HG02943 (cell line): ENCODE measurements around the gene SLC25A47.
"Not testable (repeated sequence)": the region's sequence is repeated elsewhere in the genome, so short reads cannot be mapped to it uniquely, and the experiment has no call there.

Source experiments
- ATAC-seq: cut with Tn5 transposase; IDR thresholded peaks from one replicate; pipeline ENCODE4 v1.9.1; 2021; ENCODE audit warnings: mild to moderate bottlenecking, low read depth, moderate library complexity; ENCODE audit not compliant: unreplicated experiment

The SLC25A47 gene, protein sequence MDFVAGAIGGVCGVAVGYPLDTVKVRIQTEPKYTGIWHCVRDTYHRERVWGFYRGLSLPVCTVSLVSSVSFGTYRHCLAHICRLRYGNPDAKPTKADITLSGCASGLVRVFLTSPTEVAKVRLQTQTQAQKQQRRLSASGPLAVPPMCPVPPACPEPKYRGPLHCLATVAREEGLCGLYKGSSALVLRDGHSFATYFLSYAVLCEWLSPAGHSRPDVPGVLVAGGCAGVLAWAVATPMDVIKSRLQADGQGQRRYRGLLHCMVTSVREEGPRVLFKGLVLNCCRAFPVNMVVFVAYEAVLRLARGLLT

DNA sequence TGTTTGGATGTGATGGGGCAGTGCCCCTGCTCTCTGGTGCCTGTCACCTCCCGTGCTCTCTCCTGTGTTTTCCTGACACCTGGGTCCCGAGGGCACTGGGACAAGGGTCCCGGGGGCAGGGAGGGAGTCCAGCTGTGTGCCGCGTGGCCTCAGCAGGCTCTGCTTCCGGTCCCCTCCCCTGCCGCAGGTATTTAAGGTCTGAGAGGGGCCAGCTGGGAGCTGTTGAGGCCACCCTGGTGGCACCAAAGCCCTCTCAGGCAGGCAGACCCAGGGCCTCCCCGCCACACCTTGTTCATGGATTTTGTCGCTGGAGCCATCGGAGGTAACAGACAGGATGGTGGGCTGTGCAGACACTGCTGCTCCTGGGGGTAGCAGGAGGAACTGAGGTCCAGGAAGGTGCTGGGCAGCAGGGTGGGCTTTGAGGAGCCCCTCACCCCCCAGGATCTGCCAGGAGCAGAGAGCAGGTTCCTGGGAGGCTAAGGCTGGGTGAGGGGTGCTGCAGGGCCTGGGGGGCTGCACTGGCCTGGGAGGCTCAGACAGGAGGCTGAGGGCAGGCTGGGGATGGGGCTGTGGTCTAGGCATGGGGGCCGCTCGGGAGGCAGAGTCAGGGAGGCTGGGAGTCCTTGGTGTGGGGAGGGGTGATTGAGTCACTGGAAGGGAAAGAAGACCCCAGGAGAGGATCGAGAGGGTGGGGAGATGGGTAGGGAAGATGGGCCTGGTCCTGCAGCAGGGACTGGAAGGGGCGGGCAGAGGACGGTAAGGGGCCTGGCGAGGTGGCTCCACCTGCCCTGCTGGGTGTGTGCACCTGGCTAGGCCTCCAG is at the start of gene SLC25A47:
TSS of gene SLC25A47 (plus strand) at position 219 of the 821 bp plus-strand sequence. CDS start at position 295, 76 bp downstream.
- ATAC-seq, result no peak

GRCh38 chr14:100274250-100274649 is 48.9 kb upstream of the SLC25A47 start:
- ATAC-seq, result no peak

- no peak for ATAC-seq
These were observed 47.9 kb upstream of the SLC25A47 start for GRCh38 chr14:100275214-100275613.

DNA sequence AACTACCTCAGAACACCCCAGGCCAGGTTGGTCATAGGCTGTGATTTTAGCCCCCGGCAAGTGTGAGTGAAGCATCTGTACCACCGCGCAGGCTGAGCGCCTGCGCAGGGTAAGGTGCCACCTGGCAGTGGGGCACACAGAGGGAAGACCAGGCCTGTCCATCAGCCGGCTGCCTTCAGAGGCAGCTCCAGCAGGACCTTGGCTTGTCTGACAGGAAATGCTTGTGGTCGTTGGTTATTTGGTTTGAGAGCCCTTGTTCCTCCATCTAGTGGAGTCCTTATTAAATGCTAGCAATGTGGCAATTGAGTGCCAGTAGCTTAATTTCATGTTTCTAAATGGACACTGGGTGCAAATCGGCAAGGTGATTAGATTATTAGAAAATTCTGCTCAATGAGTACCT is 44.4 kb upstream of the SLC25A47 start:
- no peak for ATAC-seq

GRCh38 chr14:100279133-100279532 is 44.0 kb upstream of the SLC25A47 start:
- no peak for ATAC-seq

GRCh38 chr14:100279563-100279962 is 43.6 kb upstream of the SLC25A47 start:
- no peak for ATAC-seq

DNA sequence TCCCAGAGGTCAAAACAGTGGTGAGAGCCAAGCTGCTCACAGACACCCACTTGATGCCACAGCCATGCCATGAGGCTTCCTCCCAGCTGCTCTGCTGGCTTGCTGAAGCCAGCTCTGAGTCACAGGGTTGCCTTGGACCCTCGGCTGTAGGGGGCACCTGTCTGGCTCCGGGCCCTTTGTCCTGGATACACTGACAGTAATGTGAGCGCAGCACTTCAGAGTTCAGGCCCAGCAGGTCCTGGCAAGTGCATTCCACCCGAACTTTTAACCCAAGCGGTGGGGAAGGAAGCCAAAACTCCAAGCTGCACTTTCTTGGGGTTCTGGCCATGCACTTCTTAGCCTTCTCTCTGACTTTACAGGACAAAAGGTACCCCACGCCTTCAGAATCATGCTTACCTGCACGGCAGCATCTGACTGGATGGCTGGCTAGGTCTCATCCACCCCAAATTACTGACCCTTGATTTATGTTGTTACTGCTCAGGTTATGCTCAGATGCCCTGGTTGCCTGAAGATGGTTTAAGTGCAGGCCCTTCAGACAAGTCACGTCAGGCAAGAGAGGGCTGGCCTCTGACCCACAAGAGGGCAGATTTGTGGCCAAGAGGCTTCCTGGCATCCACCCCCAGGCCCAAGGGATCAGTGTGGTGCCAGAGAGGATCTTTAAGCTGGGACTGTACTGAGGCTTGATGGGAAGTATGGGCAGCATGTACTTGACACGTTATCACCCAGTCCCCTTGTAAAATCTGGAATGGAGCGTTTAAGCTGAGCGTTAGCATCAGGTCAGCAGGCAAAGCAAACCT is 41.7 kb upstream of the SLC25A47 start:
- no peak for ATAC-seq

- no peak for ATAC-seq
These were observed 41.1 kb upstream of the SLC25A47 start for GRCh38 chr14:100282083-100282350.

GRCh38 chr14:100282766-100283419 is 40.2 kb upstream of the SLC25A47 start:
- no peak for ATAC-seq

DNA sequence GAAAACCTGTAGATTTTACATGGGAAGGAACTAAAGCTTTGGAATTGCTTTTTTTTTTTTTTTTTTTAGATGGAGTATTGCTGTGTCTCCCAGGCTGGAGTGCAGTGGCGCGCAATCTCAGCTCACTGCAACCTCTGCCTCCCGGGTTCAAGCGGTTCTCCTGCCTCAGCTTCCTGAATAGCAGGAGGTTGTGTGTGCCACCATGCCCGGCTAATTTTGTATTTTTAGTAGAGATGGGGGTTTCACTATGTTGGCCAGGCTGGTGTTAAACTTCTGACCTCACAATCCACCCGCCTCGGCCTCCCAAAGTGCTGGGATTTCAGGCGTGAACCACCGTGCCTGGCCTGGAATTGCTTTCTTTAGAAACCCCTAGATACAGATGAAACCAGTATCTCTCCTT is 39.7 kb upstream of the SLC25A47 start:
- ATAC-seq, result not testable (repeated sequence)

GRCh38 chr14:100283984-100284881 is 38.9 kb upstream of the SLC25A47 start:
- no peak for ATAC-seq

GRCh38 chr14:100285021-100285912 is 37.9 kb upstream of the SLC25A47 start:
- ATAC-seq, result peak; percentile 86

DNA sequence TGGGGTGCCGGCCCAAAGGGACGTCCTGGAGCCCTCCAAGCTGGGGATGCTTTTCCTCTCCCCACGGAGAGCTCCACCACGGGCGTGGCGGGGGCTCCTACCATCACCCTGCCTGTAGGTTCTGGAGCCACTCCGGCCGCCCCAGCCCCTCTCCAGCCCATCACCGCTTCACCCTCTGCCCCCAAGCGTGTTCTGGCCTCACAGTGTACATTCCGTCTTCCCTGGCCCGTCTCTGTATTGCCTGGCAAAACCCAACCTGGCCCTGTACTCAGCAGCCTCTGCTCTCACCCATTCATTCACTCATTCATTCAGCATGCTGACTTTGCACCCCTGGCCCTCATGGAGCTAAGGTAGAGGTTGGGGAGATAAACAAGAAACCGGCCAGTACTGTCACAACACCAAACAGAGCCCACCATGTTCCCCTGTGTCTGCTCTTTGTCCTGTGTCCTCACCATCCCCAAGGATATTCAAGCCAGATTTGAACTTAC is 37.2 kb upstream of the SLC25A47 start:
- no peak for ATAC-seq

DNA sequence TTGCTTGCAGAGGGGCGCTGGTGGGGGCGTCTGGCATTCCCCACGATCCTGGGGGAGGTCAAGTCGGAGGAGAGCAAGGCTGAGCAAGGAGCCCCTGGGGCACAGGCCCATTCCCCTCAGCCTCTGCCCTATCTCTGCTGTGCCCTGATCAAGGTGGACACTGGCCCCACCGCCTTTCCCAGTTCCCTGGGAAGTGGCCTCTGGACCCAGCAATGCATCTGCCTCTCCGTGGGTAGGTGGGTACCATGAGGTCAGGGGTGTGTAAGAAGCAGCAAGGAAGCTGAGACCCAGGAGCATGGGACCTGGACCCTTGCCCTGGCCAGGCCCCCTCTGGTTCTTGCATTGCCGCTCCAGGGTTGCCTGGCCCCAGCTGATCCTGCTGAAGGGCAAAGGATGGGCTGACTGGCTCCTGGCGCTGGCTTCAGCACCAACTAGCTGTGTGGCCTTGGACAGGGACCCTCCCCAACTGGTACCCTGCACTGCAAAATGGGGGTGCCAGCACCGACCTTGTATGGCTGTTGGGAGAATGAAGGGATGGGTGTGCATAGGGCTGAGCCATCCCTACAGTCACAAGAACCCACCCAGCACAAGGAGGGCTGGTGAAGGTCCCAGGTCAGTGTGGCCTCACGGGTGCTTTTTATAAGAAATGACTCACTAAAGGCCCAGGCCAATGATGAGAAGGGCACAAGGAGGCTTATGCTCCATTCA is 36.5 kb upstream of the SLC25A47 start:
- ATAC-seq, result no peak

DNA sequence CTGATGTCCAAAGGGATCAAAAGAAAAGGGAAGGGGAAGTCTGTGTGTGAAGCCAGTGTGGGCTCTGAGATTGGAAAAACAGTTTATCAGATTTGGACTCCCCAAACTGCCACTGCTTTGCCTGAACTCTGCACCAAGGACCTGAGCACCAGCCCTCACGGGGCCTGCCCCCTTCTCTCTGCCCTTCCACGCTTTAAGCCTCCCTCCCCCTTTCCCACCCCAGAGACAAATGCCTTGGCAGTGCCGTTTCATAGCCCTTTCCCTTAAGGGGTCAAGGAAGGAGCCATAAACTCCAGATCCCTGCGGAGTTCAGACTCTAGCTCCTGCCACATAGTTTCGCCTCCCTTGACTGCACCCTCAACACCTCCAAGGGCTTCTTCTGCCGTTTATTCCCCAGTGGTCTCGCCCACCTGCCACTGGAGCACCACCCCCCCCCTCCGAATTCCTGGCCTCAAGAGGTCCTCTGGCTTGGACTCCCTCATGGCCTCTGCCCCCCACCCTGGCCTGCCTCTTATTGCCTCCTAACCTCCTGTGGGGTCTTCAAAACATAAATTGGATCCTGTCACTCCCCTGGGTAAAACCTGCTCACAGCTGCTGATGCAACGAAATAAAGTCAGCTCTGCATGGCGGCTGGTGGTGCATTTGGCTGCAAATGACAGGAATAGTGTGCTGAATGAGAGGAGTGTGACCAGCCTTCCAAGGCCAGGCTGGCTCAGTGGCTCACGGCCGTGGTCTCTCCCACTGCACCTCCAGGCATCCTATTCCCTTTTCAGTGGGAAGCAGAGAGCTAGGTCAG is 35.7 kb upstream of the SLC25A47 start:
- ATAC-seq, result no peak

DNA sequence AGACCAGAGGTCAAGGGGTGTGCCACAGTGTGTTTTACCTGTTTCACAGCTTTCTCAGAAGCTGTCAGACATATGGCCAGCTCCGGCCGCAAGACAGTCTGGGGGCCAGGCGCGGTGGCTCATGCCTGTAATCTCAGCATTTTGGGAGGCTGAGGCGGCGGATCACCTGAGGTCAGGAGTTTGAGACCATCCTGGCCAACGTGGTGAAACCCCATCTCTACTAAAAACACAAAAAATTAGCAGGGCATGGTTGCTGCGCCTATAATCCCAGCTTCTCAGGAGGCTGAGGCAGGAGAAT is 35.2 kb upstream of the SLC25A47 start:
- not testable (repeated sequence) for ATAC-seq

GRCh38 chr14:100288382-100289185 is 34.6 kb upstream of the SLC25A47 start:
- ATAC-seq, result no peak
